ENCODE data around the gene FKBP5. TPM values are rescaled to one million over a fixed set of nuclear protein-coding genes. Genes with fewer than 3 reads are reported as not detected.

Gene FKBP5
- total and polyA plus RNA-seq, 2 donors (not counting 1 experiment from before 2014, with no cell fraction given): 2.8 to 7.4 TPM

DNA sequence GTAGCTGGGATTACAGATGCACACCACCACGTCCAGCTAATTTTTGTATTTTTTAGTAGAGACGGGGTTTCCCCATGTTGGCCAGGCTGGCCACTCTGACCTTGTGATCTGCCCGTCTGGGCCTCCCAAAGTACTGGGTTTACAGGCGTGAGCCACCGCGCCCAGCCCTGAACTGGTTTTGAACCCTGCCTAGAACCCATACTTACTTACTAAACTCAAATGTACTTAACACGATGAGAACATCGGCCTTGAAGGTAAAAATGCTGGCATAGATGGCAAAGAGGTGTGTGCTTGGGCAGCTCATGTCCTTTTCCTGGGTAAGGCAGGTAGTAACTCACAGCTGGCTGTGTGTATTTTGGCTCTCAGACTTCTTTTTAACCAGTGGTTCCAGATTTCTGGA is 44.9 kb upstream of the FKBP5 start:
- Histone ChIP-seq H3K9ac (ENCODE audit: low read length) (no peak overlapping the region), H3K27me3 (replicated peaks in 1 of 4; ENCODE audit: control extremely low read depth in 1 of 4, control insufficient read depth in 3 of 4, insufficient read depth in 4 of 4, low read length in 3 of 4) (no peaks in the 10 kb centered on the region), H2AFZ (ENCODE audit: insufficient read depth, low read depth, low read length, poor library complexity, severe bottlenecking) (no peak overlapping the region), H3K4me2 (replicated peaks; ENCODE audit: low read depth, low read length, poor library complexity, severe bottlenecking) (no peak overlapping the region), H3K36me3 (replicated peaks in 1 of 2; ENCODE audit: control extremely low read depth in 1 of 2, control insufficient read depth in 1 of 2, extremely low read depth in 1 of 2, insufficient read depth in 2 of 2, low read length in 1 of 2) (no peaks in the 10 kb centered on the region), H3K9me3 (ENCODE audit: control extremely low read depth in 1 of 3, control insufficient read depth in 2 of 3, insufficient read depth in 1 of 3, low read length in 2 of 3) (no peaks in the 10 kb centered on the region), H3K4me3 (ENCODE audit: control extremely low read depth in 1 of 5, extremely low read depth in 1 of 5, insufficient read depth in 1 of 5, low read depth in 2 of 5, low read length in 4 of 5) (no peak overlapping the region), H3K79me2 (ENCODE audit: control insufficient read depth, insufficient read depth, low read length) (no peaks in the 10 kb centered on the region), H3K4me1 (ENCODE audit: control insufficient read depth in 2 of 2, insufficient read depth in 2 of 2, low read length in 2 of 2) (peaks cover 38 to 52% of the 10 kb centered on the region in 2 donors), H3K27ac (ENCODE audit: low read length in 2 of 2) (no peak overlapping the region), H4K20me1 (ENCODE audit: control insufficient read depth, insufficient read depth, low read length, poor library complexity, severe bottlenecking) (no peaks in the 10 kb centered on the region)
- intact Hi-C loops (cut with micrococcal nuclease): loop anchor here (5.0 kb wide), 1 partner anchor 266 kb away; the partner anchor contains the start of gene RPL10A
- no peak for DNase-seq
- peak overlapping the region; percentile 32 for H3K27ac Mint-ChIP-seq
- no peaks in the 10 kb centered on the region for H3K27me3 Mint-ChIP-seq
- H3K4me3 Mint-ChIP-seq: peak overlapping the region; percentile 23
- CTCF ChIA-PET: interaction anchor here (1.1 to 12.6 kb wide), 10 partner anchors 9 to 361 kb away, joined by 3 to 369 read pairs (median 30); partner anchors contain the start of gene FKBP5
- peaks cover 51% of the 10 kb centered on the region for H3K4me1 Mint-ChIP-seq
- 92% methylated on average over 6 of the region's 8 CpGs for WGBS (ENCODE audit: insufficient coverage)
- ATAC-seq (ENCODE audit: low read depth): no peak
- POLR2A ChIA-PET: no interaction called here
- no peak for TF ChIP-seq EZH2 (IDR thresholded peaks at IDR 0.05; ENCODE audit: borderline replicate concordance, insufficient read depth, low read depth, low read length, poor library complexity, severe bottlenecking)
- TF ChIP-seq, protein P1, sequence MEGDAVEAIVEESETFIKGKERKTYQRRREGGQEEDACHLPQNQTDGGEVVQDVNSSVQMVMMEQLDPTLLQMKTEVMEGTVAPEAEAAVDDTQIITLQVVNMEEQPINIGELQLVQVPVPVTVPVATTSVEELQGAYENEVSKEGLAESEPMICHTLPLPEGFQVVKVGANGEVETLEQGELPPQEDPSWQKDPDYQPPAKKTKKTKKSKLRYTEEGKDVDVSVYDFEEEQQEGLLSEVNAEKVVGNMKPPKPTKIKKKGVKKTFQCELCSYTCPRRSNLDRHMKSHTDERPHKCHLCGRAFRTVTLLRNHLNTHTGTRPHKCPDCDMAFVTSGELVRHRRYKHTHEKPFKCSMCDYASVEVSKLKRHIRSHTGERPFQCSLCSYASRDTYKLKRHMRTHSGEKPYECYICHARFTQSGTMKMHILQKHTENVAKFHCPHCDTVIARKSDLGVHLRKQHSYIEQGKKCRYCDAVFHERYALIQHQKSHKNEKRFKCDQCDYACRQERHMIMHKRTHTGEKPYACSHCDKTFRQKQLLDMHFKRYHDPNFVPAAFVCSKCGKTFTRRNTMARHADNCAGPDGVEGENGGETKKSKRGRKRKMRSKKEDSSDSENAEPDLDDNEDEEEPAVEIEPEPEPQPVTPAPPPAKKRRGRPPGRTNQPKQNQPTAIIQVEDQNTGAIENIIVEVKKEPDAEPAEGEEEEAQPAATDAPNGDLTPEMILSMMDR (IDR thresholded peaks at IDR 0.05): no peak
- H3K9me3 Mint-ChIP-seq (ENCODE audit: insufficient read depth): no peaks in the 10 kb centered on the region

DNA sequence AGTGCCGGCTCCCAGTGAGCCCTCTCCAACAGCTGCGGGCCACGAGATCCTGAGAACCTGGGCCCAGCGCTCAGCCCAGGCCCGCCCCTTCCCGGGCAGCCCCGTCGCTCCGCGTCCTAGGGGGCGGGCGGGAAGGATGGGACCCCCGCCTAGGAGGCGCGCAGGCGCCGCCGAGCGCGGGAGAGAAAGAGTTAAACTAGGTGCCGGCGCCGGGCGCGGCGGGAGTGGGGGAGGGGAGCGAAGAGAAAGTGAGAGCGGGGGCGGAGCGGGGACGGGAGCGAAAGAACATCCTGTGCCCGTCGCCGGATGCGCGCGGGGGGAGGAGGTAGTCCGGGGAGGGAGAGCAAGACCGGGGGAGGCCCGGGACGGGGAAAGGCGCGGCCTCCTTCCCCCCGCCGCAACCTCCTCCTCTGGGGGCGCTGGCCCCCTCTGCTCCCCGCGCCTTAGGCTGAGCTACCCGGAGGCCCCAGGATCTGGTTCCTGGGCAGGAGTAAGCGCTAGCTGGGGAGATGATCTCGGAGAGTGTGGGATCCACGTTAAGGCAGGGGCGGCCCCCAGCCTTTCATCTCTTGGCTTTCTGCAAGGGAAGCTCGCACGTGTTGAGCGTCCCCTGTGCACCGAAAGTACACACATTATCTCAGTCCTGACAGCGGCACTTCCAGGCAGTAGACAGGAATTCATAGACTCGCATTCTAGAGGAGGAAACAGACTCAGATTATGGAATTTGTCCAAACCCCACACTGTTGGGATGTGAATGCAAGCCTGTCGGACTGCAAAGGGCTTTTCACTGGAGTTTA is 43.2 kb upstream of the FKBP5 start:
- no peaks in the 10 kb centered on the region for H3K9me3 Mint-ChIP-seq (ENCODE audit: insufficient read depth)
- peak overlapping the region; percentile 93 for H3K9ac ChIP-seq (ENCODE audit: low read length)
- ATAC-seq (ENCODE audit: low read depth) (peak; percentile 64), DNase-seq (peak; percentile 95)
- peaks cover 0 to 1% (median 0%) of the 10 kb centered on the region in 4 experiments for H3K27me3 ChIP-seq (replicated peaks in 1 of 4; ENCODE audit: control extremely low read depth in 1 of 4, control insufficient read depth in 3 of 4, insufficient read depth in 4 of 4, low read length in 3 of 4)
- peak overlapping the region; percentile 39 to 99 (median 92) for H3K4me3 ChIP-seq (ENCODE audit: control extremely low read depth in 1 of 5, extremely low read depth in 1 of 5, insufficient read depth in 1 of 5, low read depth in 2 of 5, low read length in 4 of 5)
- peak overlapping the region; percentile 82 for H2AFZ ChIP-seq (ENCODE audit: insufficient read depth, low read depth, low read length, poor library complexity, severe bottlenecking)
- intact Hi-C loops (cut with micrococcal nuclease): loop anchor here (1.0 to 5.0 kb wide), 3 partner anchors 44 to 265 kb away; partner anchors contain the start of genes FKBP5 and RPL10A
- H4K20me1 ChIP-seq (ENCODE audit: control insufficient read depth, insufficient read depth, low read length, poor library complexity, severe bottlenecking): no peaks in the 10 kb centered on the region
- ChIA-PET POLR2A (interaction anchor here (0.6 to 1.4 kb wide), 7 partner anchors 12 to 401 kb away, joined by 3 to 6 read pairs (median 4); no protein-coding TSS in a partner anchor), CTCF (interaction anchor here (0.7 to 12.6 kb wide), 9 partner anchors 12 to 404 kb away, joined by 3 to 369 read pairs (median 4); partner anchors contain the start of gene FKBP5)
- peak overlapping the region; percentile 94 for H3K4me3 Mint-ChIP-seq
- peaks cover 60% of the 10 kb centered on the region for H3K4me1 Mint-ChIP-seq
- H3K27ac ChIP-seq (ENCODE audit: low read length in 2 of 2): peak overlapping the region; percentile 94 to 99
- H3K4me2 ChIP-seq (replicated peaks; ENCODE audit: low read depth, low read length, poor library complexity, severe bottlenecking): peak overlapping the region; percentile 89
- peak overlapping the region; percentile 96 for H3K27ac Mint-ChIP-seq
- no peaks in the 10 kb centered on the region for H3K79me2 ChIP-seq (ENCODE audit: control insufficient read depth, insufficient read depth, low read length)
- WGBS (ENCODE audit: insufficient coverage): under 1% methylated on average over 42 of the region's 61 CpGs
- no peak for TF ChIP-seq EZH2 (IDR thresholded peaks at IDR 0.05; ENCODE audit: borderline replicate concordance, insufficient read depth, low read depth, low read length, poor library complexity, severe bottlenecking)
- TF ChIP-seq, protein P1 (IDR thresholded peaks at IDR 0.05): peak; percentile 11
- peaks cover under 1% of the 10 kb centered on the region for H3K27me3 Mint-ChIP-seq
- peaks cover 51 to 61% of the 10 kb centered on the region in 2 donors for H3K4me1 ChIP-seq (ENCODE audit: control insufficient read depth in 2 of 2, insufficient read depth in 2 of 2, low read length in 2 of 2)
- H3K36me3 ChIP-seq (replicated peaks in 1 of 2; ENCODE audit: control extremely low read depth in 1 of 2, control insufficient read depth in 1 of 2, extremely low read depth in 1 of 2, insufficient read depth in 2 of 2, low read length in 1 of 2): no peaks in the 10 kb centered on the region
- H3K9me3 ChIP-seq (ENCODE audit: control extremely low read depth in 1 of 3, control insufficient read depth in 2 of 3, insufficient read depth in 1 of 3, low read length in 2 of 3): no peaks in the 10 kb centered on the region

All from B cell (primary cell).